Stimulated activated CD4-positive, alpha-beta T cell treated with anti-CD3 and anti-CD28 coated beads, Interleukin-15, amount 100 ng/mL, for 24 hours (primary cell): Measurements from ENCODE around the gene EIF3I.

ENCODE experiments used
- DNase-seq: peaks from one replicate; pipeline ENCODE4 v3.0.0-alpha.2; 2020

Gene EIF3I

GRCh38 chr1:32198237-32199042 is 23.8 kb upstream of the EIF3I start:
- DNase-seq: no peak

GRCh38 chr1:32199043-32199716 is 23.0 kb upstream of the EIF3I start:
- DNase-seq: no peak

- DNase-seq: no peak
Observed at GRCh38 chr1:32199717-32200072, 22.5 kb upstream of the EIF3I start.

GRCh38 chr1:32200226-32201010 is 21.8 kb upstream of the EIF3I start, which contains the start of gene CCDC28B:
Gene CCDC28B, plus strand, starts transcription at chr1:32200595. Its CDS starts 1,341 bp downstream, at chr1:32201936.
- peak; percentile 63 for DNase-seq

GRCh38 chr1:32201011-32201855 is 21.0 kb upstream of the EIF3I start:
- peak; percentile 91 for DNase-seq

GRCh38 chr1:32204943-32205361 is 17.3 kb upstream of the EIF3I start:
- DNase-seq: no peak

GRCh38 chr1:32205401-32206370 is 16.5 kb upstream of the EIF3I start, which contains the start of gene IQCC:
Gene IQCC, plus strand, starts transcription at chr1:32205671. Its CDS starts 11 bp downstream, at chr1:32205682.
- DNase-seq: peak; percentile 91

- DNase-seq: no peak
Observed at GRCh38 chr1:32208469-32208868, 13.7 kb upstream of the EIF3I start.

- DNase-seq: no peak
Observed at GRCh38 chr1:32208891-32209328, 13.3 kb upstream of the EIF3I start, which contains the start of gene DCDC2B. Gene DCDC2B, plus strand, starts transcription at chr1:32209089. Its CDS starts 5 bp downstream, at chr1:32209094.

- peak; percentile 74 for DNase-seq
Observed at GRCh38 chr1:32215629-32216480, 6.4 kb upstream of the EIF3I start.

- no peak for DNase-seq
Observed at GRCh38 chr1:32216566-32216965, 5.6 kb upstream of the EIF3I start.

GRCh38 chr1:32219022-32219421 is 3.2 kb upstream of the EIF3I start:
- DNase-seq: no peak

GRCh38 chr1:32220746-32221580 is 1.2 kb upstream of the EIF3I start:
- no peak for DNase-seq

- DNase-seq: no peak
Observed at GRCh38 chr1:32221581-32221979, 627 bp upstream of the EIF3I start.

GRCh38 chr1:32223683-32224082 is 1.5 kb downstream of the EIF3I start:
- DNase-seq: no peak

- no peak for DNase-seq
Observed at GRCh38 chr1:32224285-32224684, 2.1 kb downstream of the EIF3I start.

- DNase-seq: no peak
Observed at GRCh38 chr1:32228771-32229170, 6.6 kb downstream of the EIF3I start.

- DNase-seq: no peak
Observed at GRCh38 chr1:32231843-32232432, 9.7 kb downstream of the EIF3I start.
